HepG2 (cell line): ENCODE results near the gene SLC6A5. TPM values are rescaled to one million over a fixed set of nuclear protein-coding genes. Genes with fewer than 3 reads are reported as not detected.

Experiments
- SOX6 ChIP-seq, 2 experiments: fragments of 450-650 bp in 1 of 2; sonication (generic) in 1 of 2; formaldehyde crosslinking in 1 of 2; IDR thresholded peaks; 2 replicates each; pipeline versions ENCODE4 v1.4.0 to v1.6.1; 2017 to 2020; ENCODE audit warnings: antibody characterized with exemption in 1 of 2, mild to moderate bottlenecking in 1 of 2, missing genetic modification reagents in 1 of 2
- ZNF768 ChIP-seq: sonication (generic); formaldehyde crosslinking; IDR thresholded peaks from 2 replicates; pipeline ENCODE4 v1.4.0; 2020; ENCODE audit warnings: missing genetic modification reagents
- polyA plus RNA-seq, 8 experiments: library from polyadenylated mRNA; depleted of rRNA in 3 of 8; stranded (reverse) in 7 of 8; unstranded in 1 of 8; fragments of >200 nt; fragmentation: Illumina TruSeq in 4 of 8; extraction: Trizol in 4 of 8; gene quantifications; 2 replicates each; pipeline versions ENCODE4 v1.2.1 to v1.2.3, GENCODE V29; 2011 to 2016; ENCODE audit warnings: low read depth in 4 of 8, missing spikeins in 1 of 8, mixed read lengths in 1 of 8; ENCODE audit not compliant: insufficient read depth in 1 of 8
- total RNA-seq, 5 experiments: library from RNA; depleted of rRNA; stranded (reverse); fragments of >200 nt; fragmentation: Illumina TruSeq; extraction: Trizol; gene quantifications; 2 replicates each; pipeline ENCODE4 v1.2.3, GENCODE V29; 2016; ENCODE audit warnings: low read depth in 1 of 5
- TF ChIP-seq, protein P1 (sequence below): sonication (generic); formaldehyde crosslinking; IDR thresholded peaks from 2 replicates; pipeline ENCODE4 v1.5.0; 2020; ENCODE audit warnings: mild to moderate bottlenecking, missing genetic modification reagents, borderline replicate concordance
- TF ChIP-seq, protein P2 (sequence below): sonication (generic); formaldehyde crosslinking; IDR thresholded peaks from 2 replicates; pipeline ENCODE4 v1.5.0; 2020; ENCODE audit warnings: missing genetic modification reagents
- TF ChIP-seq, protein P3 (sequence below): IDR thresholded peaks from 2 replicates; pipeline ENCODE4 v1.6.1; 2016; ENCODE audit warnings: low read depth, missing genetic modification reagents, missing compliant biosample characterization

Gene SLC6A5
- total and polyA plus RNA-seq, 2 of the 13 experiments (the other 11 are each of a cell fraction or from before 2014, with no cell fraction given) = not detected

DNA sequence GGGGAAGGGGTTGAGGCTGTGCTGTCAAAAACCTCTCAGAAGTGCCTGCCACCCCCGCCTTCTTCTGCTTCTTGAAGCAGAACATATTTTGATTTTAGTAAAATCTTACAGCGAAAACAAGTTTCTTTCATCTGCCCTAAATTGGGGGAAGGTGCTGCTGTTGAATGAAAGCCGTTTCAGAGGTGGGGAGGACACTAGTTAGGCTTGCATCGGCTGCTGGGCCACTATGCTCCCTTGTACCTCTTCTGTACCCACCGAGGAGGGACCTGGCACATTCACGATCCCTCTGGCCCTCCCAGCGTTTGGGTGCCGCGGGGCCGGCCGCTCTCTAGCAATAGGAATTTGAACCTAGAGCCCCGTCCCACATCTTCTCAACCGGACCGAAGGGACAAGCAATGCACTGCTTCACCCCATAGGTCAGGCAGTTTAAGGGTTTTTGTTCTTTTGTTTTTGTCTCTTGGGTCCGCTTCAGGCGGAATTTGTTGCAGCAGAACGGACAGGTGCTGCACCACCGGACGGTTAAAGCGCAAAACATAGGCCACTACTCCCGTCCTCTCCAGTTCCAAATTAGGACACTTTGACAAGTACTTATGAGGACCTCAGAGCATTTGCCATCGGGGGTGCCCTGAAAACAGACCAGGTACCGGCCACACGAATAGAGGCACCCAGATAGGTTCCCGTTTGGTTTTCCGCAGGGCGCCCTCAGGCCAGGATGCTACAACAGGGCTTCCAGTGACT, 5.6 kb downstream of the SLC6A5 start (continued):
- TF ChIP-seq, protein P1, sequence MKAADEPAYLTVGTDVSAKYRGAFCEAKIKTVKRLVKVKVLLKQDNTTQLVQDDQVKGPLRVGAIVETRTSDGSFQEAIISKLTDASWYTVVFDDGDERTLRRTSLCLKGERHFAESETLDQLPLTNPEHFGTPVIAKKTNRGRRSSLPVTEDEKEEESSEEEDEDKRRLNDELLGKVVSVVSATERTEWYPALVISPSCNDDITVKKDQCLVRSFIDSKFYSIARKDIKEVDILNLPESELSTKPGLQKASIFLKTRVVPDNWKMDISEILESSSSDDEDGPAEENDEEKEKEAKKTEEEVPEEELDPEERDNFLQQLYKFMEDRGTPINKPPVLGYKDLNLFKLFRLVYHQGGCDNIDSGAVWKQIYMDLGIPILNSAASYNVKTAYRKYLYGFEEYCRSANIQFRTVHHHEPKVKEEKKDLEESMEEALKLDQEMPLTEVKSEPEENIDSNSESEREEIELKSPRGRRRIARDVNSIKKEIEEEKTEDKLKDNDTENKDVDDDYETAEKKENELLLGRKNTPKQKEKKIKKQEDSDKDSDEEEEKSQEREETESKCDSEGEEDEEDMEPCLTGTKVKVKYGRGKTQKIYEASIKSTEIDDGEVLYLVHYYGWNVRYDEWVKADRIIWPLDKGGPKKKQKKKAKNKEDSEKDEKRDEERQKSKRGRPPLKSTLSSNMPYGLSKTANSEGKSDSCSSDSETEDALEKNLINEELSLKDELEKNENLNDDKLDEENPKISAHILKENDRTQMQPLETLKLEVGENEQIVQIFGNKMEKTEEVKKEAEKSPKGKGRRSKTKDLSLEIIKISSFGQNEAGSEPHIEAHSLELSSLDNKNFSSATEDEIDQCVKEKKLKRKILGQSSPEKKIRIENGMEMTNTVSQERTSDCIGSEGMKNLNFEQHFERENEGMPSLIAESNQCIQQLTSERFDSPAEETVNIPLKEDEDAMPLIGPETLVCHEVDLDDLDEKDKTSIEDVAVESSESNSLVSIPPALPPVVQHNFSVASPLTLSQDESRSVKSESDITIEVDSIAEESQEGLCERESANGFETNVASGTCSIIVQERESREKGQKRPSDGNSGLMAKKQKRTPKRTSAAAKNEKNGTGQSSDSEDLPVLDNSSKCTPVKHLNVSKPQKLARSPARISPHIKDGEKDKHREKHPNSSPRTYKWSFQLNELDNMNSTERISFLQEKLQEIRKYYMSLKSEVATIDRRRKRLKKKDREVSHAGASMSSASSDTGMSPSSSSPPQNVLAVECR (CRISPR knock-in tag) = no peak
- no peak for TF ChIP-seq ZNF768
- TF ChIP-seq, protein P2, sequence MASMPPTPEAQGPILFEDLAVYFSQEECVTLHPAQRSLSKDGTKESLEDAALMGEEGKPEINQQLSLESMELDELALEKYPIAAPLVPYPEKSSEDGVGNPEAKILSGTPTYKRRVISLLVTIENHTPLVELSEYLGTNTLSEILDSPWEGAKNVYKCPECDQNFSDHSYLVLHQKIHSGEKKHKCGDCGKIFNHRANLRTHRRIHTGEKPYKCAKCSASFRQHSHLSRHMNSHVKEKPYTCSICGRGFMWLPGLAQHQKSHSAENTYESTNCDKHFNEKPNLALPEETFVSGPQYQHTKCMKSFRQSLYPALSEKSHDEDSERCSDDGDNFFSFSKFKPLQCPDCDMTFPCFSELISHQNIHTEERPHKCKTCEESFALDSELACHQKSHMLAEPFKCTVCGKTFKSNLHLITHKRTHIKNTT (CRISPR knock-in tag) = no peak
- TF ChIP-seq SOX6 (IDR thresholded peaks at IDR 0.05) = no peak
- no peak for TF ChIP-seq SOX6 (CRISPR knock-in tag; IDR thresholded peaks at IDR 0.05)
- TF ChIP-seq, protein P3, sequence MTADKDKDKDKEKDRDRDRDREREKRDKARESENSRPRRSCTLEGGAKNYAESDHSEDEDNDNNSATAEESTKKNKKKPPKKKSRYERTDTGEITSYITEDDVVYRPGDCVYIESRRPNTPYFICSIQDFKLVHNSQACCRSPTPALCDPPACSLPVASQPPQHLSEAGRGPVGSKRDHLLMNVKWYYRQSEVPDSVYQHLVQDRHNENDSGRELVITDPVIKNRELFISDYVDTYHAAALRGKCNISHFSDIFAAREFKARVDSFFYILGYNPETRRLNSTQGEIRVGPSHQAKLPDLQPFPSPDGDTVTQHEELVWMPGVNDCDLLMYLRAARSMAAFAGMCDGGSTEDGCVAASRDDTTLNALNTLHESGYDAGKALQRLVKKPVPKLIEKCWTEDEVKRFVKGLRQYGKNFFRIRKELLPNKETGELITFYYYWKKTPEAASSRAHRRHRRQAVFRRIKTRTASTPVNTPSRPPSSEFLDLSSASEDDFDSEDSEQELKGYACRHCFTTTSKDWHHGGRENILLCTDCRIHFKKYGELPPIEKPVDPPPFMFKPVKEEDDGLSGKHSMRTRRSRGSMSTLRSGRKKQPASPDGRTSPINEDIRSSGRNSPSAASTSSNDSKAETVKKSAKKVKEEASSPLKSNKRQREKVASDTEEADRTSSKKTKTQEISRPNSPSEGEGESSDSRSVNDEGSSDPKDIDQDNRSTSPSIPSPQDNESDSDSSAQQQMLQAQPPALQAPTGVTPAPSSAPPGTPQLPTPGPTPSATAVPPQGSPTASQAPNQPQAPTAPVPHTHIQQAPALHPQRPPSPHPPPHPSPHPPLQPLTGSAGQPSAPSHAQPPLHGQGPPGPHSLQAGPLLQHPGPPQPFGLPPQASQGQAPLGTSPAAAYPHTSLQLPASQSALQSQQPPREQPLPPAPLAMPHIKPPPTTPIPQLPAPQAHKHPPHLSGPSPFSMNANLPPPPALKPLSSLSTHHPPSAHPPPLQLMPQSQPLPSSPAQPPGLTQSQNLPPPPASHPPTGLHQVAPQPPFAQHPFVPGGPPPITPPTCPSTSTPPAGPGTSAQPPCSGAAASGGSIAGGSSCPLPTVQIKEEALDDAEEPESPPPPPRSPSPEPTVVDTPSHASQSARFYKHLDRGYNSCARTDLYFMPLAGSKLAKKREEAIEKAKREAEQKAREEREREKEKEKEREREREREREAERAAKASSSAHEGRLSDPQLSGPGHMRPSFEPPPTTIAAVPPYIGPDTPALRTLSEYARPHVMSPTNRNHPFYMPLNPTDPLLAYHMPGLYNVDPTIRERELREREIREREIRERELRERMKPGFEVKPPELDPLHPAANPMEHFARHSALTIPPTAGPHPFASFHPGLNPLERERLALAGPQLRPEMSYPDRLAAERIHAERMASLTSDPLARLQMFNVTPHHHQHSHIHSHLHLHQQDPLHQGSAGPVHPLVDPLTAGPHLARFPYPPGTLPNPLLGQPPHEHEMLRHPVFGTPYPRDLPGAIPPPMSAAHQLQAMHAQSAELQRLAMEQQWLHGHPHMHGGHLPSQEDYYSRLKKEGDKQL (CRISPR knock-in tag) = no peak
